Measurements from ENCODE around the gene BLOC1S4. TPM values are rescaled to one million over a fixed set of nuclear protein-coding genes. Genes with fewer than 3 reads are reported as not detected.

BLOC1S4 gene
- total RNA-seq, 1 experiment from 2014 or later: 14.9 TPM

DNA sequence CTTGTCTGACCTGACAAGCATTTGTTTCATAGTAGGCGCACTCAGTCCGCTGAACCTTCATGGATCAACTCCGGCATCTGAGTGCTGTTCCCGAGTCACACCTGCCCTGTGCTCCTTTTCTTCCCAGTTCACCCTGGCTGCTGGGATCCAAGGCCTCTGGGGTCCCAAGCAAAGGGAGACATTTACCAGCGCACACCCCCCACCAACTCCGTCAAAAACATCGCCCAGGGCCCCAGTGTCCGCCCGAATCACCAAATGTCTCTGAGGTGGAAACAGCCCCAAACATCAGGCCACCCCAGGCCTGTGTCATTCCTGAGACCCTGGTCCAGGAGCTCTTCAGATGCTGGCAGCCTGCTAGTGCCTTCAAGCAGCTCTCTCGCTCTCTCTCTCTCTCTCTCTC, 5.1 kb downstream of the BLOC1S4 start:
- Histone ChIP-seq H3K14ac (ENCODE audit: insufficient read depth, low read length) (no peak overlapping the region), H3K27ac (ENCODE audit: insufficient read length, low read depth, low read length) (no peak overlapping the region), H3K79me2 (ENCODE audit: insufficient read depth, low read length) (peaks cover 8% of the 10 kb centered on the region; the same call in 1 of the 2 replicates), H2BK5ac (ENCODE audit: insufficient read length, low read length) (no peak overlapping the region), H2BK15ac (ENCODE audit: low read depth, low read length) (no peak overlapping the region), H3K56ac (ENCODE audit: insufficient read length, low read depth, low read length) (no peak overlapping the region), H4K20me1 (ENCODE audit: control insufficient read depth, insufficient read depth, insufficient read length) (no peaks in the 10 kb centered on the region), H3K9ac (ENCODE audit: extremely low read depth, insufficient read length, low read length) (no peak overlapping the region), H3T11ph (ENCODE audit: low read length) (no peak overlapping the region), H2AFZ (ENCODE audit: low read length) (no peak overlapping the region), H3K9me3 (ENCODE audit: control insufficient read depth, low read depth, low read length) (no peaks in the 10 kb centered on the region), H3K4ac (ENCODE audit: low read depth, low read length) (no peak overlapping the region), H4K91ac (ENCODE audit: insufficient read length, low read depth, low read length) (no peak overlapping the region), H2BK20ac (ENCODE audit: low read depth, low read length, poor library complexity, severe bottlenecking) (no peak overlapping the region), H3K4me2 (ENCODE audit: insufficient read depth, insufficient read length, low read length) (no peak overlapping the region), H3K23ac (ENCODE audit: insufficient read length, low read depth, low read length) (no peak overlapping the region), H3K23me2 (ENCODE audit: insufficient read length, low read depth, low read length, poor library complexity, severe bottlenecking) (peaks cover 9% of the 10 kb centered on the region), H3K79me1 (ENCODE audit: insufficient read depth, low read depth, low read length, poor library complexity, severe bottlenecking) (no peaks in the 10 kb centered on the region), H2AK5ac (ENCODE audit: insufficient read length, low read length) (no peak overlapping the region), H4K5ac (ENCODE audit: insufficient read length, low read depth, low read length) (no peak overlapping the region), H3K18ac (ENCODE audit: insufficient read length, low read depth, low read length) (no peak overlapping the region), H3K27me3 (ENCODE audit: insufficient read depth, low read length) (no peaks in the 10 kb centered on the region), H4K8ac (replicated peaks; ENCODE audit: insufficient read length, low read depth, low read length) (no peak overlapping the region), H2BK120ac (ENCODE audit: low read depth, low read length, poor library complexity, severe bottlenecking) (no peak overlapping the region), H2BK12ac (ENCODE audit: insufficient read length, low read depth, low read length) (no peak overlapping the region), H3K4me1 (ENCODE audit: insufficient read depth, low read length) (peaks cover 2% of the 10 kb centered on the region; the same call in 1 of the 2 replicates)
- peaks cover 0 to 3% (median 3%) of the 10 kb centered on the region in 3 experiments; a peak in 2 of 7 replicates for H3K36me3 Mint-ChIP-seq (ENCODE audit: insufficient read depth in 1 of 3, low read depth in 3 of 3)
- H3K27ac Mint-ChIP-seq: peak overlapping the region in 2 of 3 experiments; percentile 15 to 86; a peak in 1 of 7 replicates
- H3K27me3 Mint-ChIP-seq (ENCODE audit: low read depth): no peaks in the 10 kb centered on the region
- no CpG with 5 or more reads among the region's 10 CpGs for WGBS (ENCODE audit: extremely low coverage, insufficient read length, low lambda C conversion rate)
- TF ChIP-seq, protein P1, sequence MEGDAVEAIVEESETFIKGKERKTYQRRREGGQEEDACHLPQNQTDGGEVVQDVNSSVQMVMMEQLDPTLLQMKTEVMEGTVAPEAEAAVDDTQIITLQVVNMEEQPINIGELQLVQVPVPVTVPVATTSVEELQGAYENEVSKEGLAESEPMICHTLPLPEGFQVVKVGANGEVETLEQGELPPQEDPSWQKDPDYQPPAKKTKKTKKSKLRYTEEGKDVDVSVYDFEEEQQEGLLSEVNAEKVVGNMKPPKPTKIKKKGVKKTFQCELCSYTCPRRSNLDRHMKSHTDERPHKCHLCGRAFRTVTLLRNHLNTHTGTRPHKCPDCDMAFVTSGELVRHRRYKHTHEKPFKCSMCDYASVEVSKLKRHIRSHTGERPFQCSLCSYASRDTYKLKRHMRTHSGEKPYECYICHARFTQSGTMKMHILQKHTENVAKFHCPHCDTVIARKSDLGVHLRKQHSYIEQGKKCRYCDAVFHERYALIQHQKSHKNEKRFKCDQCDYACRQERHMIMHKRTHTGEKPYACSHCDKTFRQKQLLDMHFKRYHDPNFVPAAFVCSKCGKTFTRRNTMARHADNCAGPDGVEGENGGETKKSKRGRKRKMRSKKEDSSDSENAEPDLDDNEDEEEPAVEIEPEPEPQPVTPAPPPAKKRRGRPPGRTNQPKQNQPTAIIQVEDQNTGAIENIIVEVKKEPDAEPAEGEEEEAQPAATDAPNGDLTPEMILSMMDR (conservative IDR thresholded peaks at IDR 0.05): no peak
- H3K4me1 Mint-ChIP-seq: peaks cover 7 to 17% of the 10 kb centered on the region in 2 experiments
- no peaks in the 10 kb centered on the region for H3K9me3 Mint-ChIP-seq
- no peak overlapping the region; a peak in 1 of 5 replicates for H3K4me3 Mint-ChIP-seq
- no peak for DNase-seq
